NCI-H2227 (cell line): ENCODE measurements around the gene TMEM116.
"Not testable (repeated sequence)": the region's sequence is repeated elsewhere in the genome, so short reads cannot be mapped to it uniquely, and the experiment has no call there.

Experiments used
- DNase-seq: peaks from one replicate; lab custom pipeline; 2025; ENCODE audit not compliant: unreplicated experiment; lab: John Stamatoyannopoulos, UW

TMEM116 gene

DNA sequence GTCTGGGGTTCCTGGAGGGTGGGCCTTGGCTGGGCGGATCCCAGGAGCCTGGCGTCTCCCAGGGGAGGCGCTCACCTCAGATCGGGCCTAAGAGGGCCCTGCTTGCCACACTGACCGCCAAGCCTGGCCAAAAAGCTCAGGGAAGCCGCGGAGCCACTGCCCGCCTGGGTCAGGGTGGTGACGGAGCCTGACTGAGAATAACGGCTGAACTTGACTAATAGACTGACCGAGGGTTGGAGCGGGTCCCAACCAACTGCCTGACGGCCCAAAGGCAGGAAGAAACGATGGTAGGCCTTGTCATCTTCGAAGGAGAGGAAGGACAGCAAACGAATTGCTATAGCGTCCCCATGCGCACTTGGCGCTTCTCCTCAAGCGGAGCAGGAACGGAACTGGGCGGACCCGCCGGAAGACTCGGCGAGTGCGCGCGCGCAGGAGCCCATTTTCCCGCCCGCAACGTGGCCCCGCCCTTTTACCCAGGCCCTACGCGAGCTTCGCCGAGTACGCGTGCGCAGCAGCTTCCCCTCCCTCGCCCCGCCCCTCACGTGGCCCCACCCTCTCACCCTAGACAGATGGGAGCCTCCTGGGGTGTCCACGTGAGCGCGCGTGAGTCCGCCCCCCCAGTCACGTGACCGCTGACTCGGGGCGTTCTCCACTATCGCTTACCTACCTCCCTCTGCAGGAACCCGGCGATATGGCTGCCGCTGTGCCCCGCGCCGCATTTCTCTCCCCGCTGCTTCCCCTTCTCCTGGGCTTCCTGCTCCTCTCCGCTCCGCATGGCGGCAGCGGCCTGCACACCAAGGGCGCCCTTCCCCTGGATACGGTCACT lies at the start of gene TMEM116, which contains the start of gene ERP29:
TMEM116 (minus strand) TSS at position 391 of the 826 bp plus-strand sequence. CDS start 7,895 bp downstream, outside the sequence.
ERP29 (plus strand) TSS at position 652 of the 826 bp plus-strand sequence; CDS start at position 692, 40 bp downstream.
- peak; percentile 99 for DNase-seq

DNA sequence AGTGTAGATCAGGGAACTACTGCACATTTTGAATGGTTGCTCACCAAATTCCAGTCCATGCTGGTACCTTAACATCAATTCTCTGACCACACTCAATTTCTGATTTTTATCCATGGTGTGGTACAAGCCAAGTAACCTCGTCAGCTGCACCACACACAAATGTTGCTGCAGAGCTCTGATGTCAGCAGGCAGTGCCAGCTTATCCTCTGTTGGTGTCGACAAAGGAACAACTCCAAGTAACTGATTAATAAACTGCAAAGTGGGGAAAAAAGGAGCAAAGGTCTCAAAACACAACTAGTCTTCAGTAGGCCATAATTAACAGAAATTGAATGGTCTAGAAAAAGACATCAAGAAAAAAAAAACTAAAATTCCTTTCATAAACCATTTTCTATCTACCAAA lies 48.2 kb upstream of the TMEM116 start:
- DNase-seq, result no peak

DNA sequence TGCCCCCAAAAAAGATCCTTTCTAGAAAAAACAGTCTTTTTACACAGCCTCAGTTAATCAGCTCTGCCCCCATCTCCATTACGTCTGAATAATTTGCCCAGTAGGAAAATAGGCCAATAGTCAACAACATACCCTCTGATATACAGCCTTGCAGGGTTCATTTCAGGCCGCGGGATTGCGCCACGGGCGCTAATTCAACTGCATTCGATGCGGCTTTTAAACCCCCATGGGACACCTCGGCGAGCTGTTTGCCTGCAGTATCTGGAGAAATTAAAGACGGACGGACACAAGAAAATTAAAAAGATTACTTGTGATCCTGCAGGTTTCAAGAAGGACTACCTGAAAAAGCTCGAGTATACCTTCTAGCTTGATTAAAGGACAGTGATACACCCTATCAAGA lies 36.4 kb upstream of the TMEM116 start:
- DNase-seq, result no peak

GRCh38 chr12:112046003-112046402 lies 33.0 kb upstream of the TMEM116 start:
- no peak for DNase-seq

DNA sequence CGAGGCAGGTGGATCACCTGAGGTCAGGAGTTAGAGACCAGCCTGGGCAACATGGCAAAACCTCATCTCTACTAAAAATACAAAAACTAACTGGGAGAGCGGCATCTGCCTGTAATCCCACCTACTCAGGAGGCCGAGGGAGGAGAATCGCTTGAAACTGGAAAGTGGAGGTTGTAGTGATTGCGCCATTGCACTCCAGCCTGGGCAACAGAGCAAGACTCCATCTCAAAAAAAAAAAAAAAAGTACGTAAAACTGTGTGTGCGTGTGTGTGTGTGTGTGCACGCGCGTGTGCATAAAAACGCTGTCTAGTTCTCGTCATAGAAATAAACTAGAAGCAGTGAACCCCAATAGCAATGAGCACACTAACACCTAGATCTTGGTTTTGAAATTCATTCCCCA lies 23.6 kb upstream of the TMEM116 start:
- DNase-seq, result not testable (repeated sequence)

DNA sequence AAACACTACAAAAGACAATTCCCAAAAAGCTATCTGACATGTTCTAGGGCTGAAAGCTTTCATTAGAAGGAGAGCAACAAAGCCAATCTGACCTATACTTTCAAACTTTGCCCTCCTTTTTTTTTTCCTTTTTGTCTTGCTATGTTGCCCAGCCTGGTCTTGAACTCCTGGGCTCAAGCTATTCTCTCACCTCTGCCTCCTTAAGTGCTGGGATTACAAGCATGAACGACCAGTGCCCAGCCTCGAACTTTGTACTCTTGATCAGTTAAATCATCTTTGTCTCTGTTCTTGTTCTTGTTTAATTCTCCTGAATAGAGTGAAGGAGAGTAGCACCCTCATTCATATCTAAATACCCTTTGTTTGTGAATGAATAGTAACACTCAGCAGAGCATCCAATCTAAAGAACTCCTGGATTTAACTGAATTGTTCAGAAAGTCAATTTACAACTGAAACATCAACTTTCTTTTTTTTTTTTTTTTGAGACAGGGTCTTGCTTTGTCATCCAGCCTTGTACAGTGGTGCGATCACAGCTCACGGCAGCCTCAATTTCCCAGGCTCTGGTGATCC lies 22.3 kb upstream of the TMEM116 start:
- DNase-seq, result no peak

DNA sequence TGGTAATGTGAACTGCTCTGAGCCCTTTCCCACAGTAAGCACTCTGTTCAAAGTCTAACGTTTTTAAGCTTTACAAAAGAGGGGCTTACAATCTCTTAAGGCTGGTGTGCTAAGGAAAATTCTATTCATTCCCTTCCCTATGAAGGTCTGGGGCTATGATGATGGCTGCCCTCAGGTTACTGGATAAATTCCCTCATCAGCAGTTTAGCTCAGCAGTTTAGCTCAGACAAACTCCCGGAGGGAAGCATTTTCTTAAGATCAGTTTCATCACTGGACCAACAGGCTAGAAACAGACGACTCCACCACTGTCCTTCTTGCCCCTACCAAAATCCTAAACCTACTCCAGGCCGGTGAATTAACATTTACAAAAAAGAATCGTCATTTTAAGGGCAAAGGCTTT lies 19.3 kb upstream of the TMEM116 start:
- DNase-seq, result no peak

DNA sequence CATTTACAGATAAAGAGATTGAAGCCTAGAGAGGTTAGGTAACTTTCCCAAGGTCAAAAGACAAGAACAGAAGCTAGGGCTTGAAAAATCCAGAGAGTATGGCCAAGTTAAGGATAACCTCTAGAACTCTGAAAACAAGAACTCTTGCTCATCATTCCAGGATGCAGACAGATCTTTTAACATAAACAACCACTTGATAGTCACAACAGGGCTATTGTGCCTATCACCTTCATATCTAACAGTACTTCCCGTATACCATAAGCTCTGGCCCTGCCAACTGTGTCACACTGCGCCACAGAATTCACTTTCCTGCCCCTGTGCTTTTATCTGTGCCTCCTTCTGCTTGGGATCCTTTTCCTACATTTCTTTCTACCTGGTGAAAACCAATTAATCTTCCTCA lies 18.5 kb upstream of the TMEM116 start:
- no peak for DNase-seq

DNA sequence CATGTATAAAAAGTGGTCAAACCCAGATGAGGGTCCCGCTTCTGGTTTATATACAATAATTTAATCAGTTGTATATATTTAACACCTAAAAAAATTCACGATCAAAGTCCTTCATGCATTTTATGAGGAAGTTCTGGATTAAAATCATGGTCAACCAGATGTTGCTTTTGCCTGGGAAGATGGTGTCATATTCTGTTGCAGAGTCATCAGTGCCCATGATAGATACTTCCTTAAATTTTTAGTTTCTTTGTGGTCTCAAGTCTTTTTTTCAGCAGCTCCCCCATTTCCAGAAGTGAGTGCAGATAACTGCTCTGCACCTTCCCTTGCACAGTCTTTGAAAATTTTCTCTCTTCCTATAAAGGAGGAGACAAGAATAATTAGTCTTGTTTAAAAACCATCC lies 16.3 kb upstream of the TMEM116 start:
- no peak for DNase-seq

DNA sequence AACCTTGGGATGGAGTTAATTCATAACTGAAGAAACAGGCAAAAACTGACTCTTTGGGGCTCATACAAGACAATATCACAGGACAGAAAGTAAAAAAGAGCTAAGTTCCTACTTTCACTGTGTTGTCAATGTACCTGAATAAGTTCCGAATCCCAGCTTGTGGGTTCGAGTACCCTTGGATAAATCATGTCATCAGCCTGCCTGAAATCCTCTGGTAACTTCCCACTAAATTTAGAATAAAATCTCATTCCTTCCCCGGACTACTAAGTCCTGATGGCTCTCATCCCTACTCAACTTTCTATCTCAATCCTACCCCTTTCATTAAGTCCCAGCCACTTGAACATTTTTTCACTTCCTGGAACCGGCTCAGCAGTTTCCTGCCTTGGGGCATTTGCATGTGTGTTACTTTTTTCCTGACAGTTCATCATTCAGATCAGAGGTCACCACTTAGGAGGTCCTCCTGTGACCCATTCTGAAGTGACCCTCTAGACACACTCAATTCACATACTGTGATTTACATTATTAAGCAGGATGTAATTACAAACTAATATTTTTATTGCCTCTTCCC lies 12.9 kb upstream of the TMEM116 start:
- DNase-seq, result no peak

- no peak for DNase-seq
These were observed 10.9 kb upstream of the TMEM116 start for GRCh38 chr12:112023759-112024396.

DNA sequence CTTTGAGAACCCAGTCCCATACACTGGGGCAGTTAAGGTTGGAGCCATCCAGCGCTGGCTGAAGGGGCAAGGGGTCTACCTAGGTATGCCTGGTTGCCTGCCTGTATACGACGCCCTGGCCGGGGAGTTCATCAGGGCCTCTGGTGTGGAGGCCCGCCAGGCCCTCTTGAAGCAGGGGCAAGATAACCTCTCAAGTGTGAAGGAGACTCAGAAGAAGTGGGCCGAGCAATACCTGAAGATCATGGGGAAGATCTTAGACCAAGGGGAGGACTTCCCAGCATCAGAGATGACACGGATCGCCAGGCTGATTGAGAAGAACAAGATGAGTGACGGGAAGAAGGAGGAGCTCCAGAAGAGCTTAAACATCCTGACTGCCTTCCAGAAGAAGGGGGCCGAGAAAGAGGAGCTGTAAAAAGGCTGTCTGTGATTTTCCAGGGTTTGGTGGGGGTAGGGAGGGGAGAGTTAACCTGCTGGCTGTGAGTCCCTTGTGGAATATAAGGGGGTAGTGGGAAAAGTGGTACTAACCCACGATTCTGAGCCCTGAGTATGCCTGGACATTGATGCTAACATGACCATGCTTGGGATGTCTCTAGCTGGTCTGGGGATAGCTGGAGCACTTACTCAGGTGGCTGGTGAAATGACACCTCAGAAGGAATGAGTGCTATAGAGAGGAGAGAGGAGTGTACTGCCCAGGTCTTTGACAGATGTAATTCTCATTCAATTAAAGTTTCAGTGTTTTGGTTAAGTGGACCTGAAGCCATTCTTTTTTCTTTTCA lies 9.5 kb upstream of the TMEM116 start:
- DNase-seq, result no peak

- DNase-seq, result no peak
These were observed 8.0 kb upstream of the TMEM116 start for GRCh38 chr12:112020947-112021457.

DNA sequence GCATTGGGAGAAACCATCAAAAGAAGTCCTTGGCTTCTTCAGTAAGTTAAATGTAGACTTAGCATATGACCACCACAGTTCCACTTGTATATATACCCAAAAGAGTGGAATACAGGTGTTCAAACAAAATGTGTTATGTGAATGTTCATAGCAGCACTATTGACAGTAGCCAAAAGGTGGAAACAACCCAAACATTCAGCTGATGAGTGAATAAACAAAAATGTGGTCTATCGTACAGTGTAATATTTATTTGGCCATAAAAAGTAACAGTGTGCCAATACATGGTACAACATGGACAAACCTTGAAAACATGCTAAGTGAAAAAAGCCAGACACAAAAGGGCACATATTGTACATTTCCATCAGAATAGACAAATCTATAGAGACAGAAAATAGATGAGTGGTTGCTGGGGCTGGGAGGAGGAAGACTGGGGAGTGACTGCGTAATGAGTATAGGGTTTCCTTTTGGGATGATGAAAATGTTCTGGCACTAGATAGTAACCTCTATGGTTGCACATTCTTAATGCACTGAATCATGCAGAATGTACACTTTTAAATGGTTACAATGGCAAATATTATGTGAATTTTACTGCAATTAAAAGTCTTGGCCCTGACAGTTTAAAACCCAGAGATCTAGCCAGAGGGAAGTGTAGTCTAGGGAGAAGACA lies 5.7 kb upstream of the TMEM116 start:
- DNase-seq, result no peak

GRCh38 chr12:112017041-112017440 lies 4.1 kb upstream of the TMEM116 start:
- DNase-seq, result no peak

- DNase-seq, result no peak
These were observed 3.0 kb upstream of the TMEM116 start for GRCh38 chr12:112015938-112016337.

DNA sequence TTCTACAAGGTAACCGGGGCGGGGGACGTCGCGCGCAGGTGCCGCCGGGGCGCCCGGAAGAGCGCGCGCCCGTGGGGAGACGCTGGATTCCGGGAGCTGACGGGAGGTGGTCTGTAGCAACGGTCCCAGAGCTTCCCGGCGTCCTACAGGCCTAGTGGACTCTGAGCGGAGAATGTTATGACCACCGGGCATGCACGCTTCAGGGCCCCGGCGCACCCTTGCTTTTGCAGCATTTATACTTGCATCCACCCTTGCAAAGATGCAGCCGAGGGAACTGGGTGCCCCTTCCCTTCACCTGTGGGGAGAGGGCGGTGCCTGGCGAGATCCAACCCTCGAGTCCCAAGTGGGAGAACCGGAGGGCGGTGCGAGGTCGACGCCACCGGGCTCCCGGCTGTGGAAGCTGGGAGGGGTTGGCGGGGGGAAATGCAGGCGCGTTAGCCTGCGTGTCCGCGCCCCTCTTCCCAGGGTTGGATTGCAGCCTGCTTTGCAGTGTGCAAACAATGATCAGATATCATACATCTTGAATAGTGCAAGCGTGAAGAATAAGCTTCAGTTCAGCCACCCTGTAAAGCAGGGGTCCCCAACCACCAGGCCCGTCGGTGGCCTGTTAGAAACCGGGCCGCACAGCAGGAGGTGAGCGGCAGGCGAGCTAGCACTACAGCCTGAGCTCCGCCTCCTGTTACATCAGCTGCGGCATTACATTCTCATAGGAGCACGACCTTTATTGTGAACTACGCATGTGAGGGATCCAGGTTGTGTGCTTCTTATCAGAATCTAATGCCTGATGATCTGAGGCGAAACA lies 837 bp upstream of the TMEM116 start:
- DNase-seq, result peak; percentile 81

DNA sequence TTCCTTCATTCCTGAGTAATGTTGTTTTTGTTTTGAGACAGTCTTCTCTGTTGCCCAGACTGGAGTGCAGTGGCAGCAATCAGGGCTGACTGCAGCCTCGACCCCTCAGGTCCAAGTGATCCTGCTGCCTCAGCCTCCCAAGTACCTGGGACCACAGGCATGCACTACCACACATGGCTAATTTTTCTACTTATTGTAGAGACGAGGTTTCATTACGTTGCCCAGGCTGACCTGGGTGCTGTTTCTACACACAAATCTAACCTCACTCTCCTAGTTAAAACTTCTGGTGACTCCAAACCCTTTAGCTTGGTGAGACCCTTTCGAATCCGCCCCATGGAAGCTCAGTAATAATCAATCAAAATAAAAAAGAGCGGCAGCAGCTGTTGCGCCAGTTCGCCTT lies 1.3 kb downstream of the TMEM116 start:
- DNase-seq, result no peak
